Measurements from ENCODE around the gene KCNK2. TPM values are rescaled to one million over a fixed set of nuclear protein-coding genes. Genes with fewer than 3 reads are reported as not detected.
A peak's percentile ranks its signal among the peaks of the same experiment; 100 is the strongest.

KCNK2 gene
- total RNA-seq, 1 experiment from 2014 or later = 1.1 TPM

- H3K4me1 Mint-ChIP-seq (ENCODE audit: low read depth, unreplicated experiment) = peaks cover 21% of the 10 kb centered on the region
- TF ChIP-seq CTCF (IDR thresholded peaks at IDR 0.05; ENCODE audit: unreplicated experiment) = no peak
- no peaks in the 10 kb centered on the region for H3K9me3 Mint-ChIP-seq (ENCODE audit: low read depth, unreplicated experiment)
- no peaks in the 10 kb centered on the region for H3K27me3 Mint-ChIP-seq (ENCODE audit: unreplicated experiment)
- DNase-seq = no peak
- H3K36me3 Mint-ChIP-seq (ENCODE audit: insufficient read depth, unreplicated experiment) = no peaks in the 10 kb centered on the region
- intact Hi-C loops (cut with micrococcal nuclease; ENCODE audit: unreplicated experiment) = loop anchor here (10.0 kb wide), 1 partner anchor 248 kb away; no protein-coding TSS in a partner anchor
- no peak overlapping the region for H3K27ac Mint-ChIP-seq (ENCODE audit: unreplicated experiment)
- no peak overlapping the region for H3K4me3 Mint-ChIP-seq (ENCODE audit: low read depth, unreplicated experiment)
- no TSS peak for BruUV-seq (replicated peaks)
- CTCF ChIA-PET = no interaction called here
Measured at GRCh38 chr1:215276582-215276981, 194.0 kb downstream of the KCNK2 start.

GRCh38 chr1:215277532-215277931 is 195.0 kb downstream of the KCNK2 start:
- CTCF ChIA-PET = no interaction called here
- Mint-ChIP-seq H3K27ac (ENCODE audit: unreplicated experiment) (no peak overlapping the region), H3K27me3 (ENCODE audit: unreplicated experiment) (no peaks in the 10 kb centered on the region), H3K36me3 (ENCODE audit: insufficient read depth, unreplicated experiment) (no peaks in the 10 kb centered on the region), H3K4me1 (ENCODE audit: low read depth, unreplicated experiment) (peaks cover 21% of the 10 kb centered on the region), H3K4me3 (ENCODE audit: low read depth, unreplicated experiment) (no peak overlapping the region), H3K9me3 (ENCODE audit: low read depth, unreplicated experiment) (no peaks in the 10 kb centered on the region)
- DNase-seq = no peak
- BruUV-seq (replicated peaks) = no TSS peak
- TF ChIP-seq CTCF (IDR thresholded peaks at IDR 0.05; ENCODE audit: unreplicated experiment) = no peak
- intact Hi-C loops (cut with micrococcal nuclease; ENCODE audit: unreplicated experiment) = loop anchor here (10.0 kb wide), 1 partner anchor 247 kb away; no protein-coding TSS in a partner anchor

- H3K9me3 Mint-ChIP-seq (ENCODE audit: low read depth, unreplicated experiment) = no peaks in the 10 kb centered on the region
- H3K27me3 Mint-ChIP-seq (ENCODE audit: unreplicated experiment) = no peaks in the 10 kb centered on the region
- no TSS peak for BruUV-seq (replicated peaks)
- CTCF ChIA-PET = no interaction called here
- H3K27ac Mint-ChIP-seq (ENCODE audit: unreplicated experiment) = no peak overlapping the region
- peak; percentile 15 for DNase-seq
- H3K4me1 Mint-ChIP-seq (ENCODE audit: low read depth, unreplicated experiment) = peaks cover 3% of the 10 kb centered on the region
- H3K4me3 Mint-ChIP-seq (ENCODE audit: low read depth, unreplicated experiment) = no peak overlapping the region
- intact Hi-C loops (cut with micrococcal nuclease; ENCODE audit: unreplicated experiment) = loop anchor here (10.0 kb wide), 1 partner anchor 245 kb away; no protein-coding TSS in a partner anchor
- no peak for TF ChIP-seq CTCF (IDR thresholded peaks at IDR 0.05; ENCODE audit: unreplicated experiment)
- H3K36me3 Mint-ChIP-seq (ENCODE audit: insufficient read depth, unreplicated experiment) = no peaks in the 10 kb centered on the region
Measured at GRCh38 chr1:215279682-215280081, 197.1 kb downstream of the KCNK2 start.

GRCh38 chr1:215282557-215282956 is 200.0 kb downstream of the KCNK2 start:
- CTCF ChIA-PET = no interaction called here
- Mint-ChIP-seq H3K27me3 (ENCODE audit: unreplicated experiment) (no peaks in the 10 kb centered on the region), H3K4me3 (ENCODE audit: low read depth, unreplicated experiment) (no peak overlapping the region), H3K9me3 (ENCODE audit: low read depth, unreplicated experiment) (no peaks in the 10 kb centered on the region), H3K36me3 (ENCODE audit: insufficient read depth, unreplicated experiment) (no peaks in the 10 kb centered on the region), H3K27ac (ENCODE audit: unreplicated experiment) (no peak overlapping the region), H3K4me1 (ENCODE audit: low read depth, unreplicated experiment) (no peaks in the 10 kb centered on the region)
- TF ChIP-seq CTCF (IDR thresholded peaks at IDR 0.05; ENCODE audit: unreplicated experiment) = no peak
- no TSS peak for BruUV-seq (replicated peaks)
- intact Hi-C loops (cut with micrococcal nuclease; ENCODE audit: unreplicated experiment) = no loop called here
- DNase-seq = no peak

Data from Calu3 (cell line).